ENCODE measurements around the gene SKP2.

SKP2 gene

GRCh38 chr5:36199620-36200019, 47.7 kb downstream of the SKP2 start:
- DNase-seq (ENCODE audit: low read depth in 2 of 2) = no peak

- no peak for DNase-seq (ENCODE audit: low read depth in 2 of 2)
These were observed 48.6 kb downstream of the SKP2 start for GRCh38 chr5:36200513-36200912.

GRCh38 chr5:36202521-36202961, 50.6 kb downstream of the SKP2 start:
- no peak for DNase-seq (ENCODE audit: low read depth in 2 of 2)

- no peak for DNase-seq (ENCODE audit: low read depth in 2 of 2)
These were observed 53.4 kb downstream of the SKP2 start for GRCh38 chr5:36205329-36205728.

- DNase-seq (ENCODE audit: low read depth in 2 of 2) = no peak
These were observed 55.0 kb downstream of the SKP2 start for GRCh38 chr5:36206913-36207312.

- DNase-seq (ENCODE audit: low read depth in 2 of 2) = no peak
These were observed 56.9 kb downstream of the SKP2 start for GRCh38 chr5:36208786-36209185.

- no peak for DNase-seq (ENCODE audit: low read depth in 2 of 2)
These were observed 57.8 kb downstream of the SKP2 start for GRCh38 chr5:36209664-36210063.

GRCh38 chr5:36214436-36214835, 62.5 kb downstream of the SKP2 start:
- DNase-seq (ENCODE audit: low read depth in 2 of 2) = no peak

- no peak for DNase-seq (ENCODE audit: low read depth in 2 of 2)
These were observed 64.0 kb downstream of the SKP2 start for GRCh38 chr5:36215910-36216309.

GRCh38 chr5:36217567-36217966, 65.7 kb downstream of the SKP2 start:
- no peak for DNase-seq (ENCODE audit: low read depth in 2 of 2)

- DNase-seq (ENCODE audit: low read depth in 2 of 2) = no peak
These were observed 66.1 kb downstream of the SKP2 start for GRCh38 chr5:36217988-36218387.

GRCh38 chr5:36222620-36223019, 70.7 kb downstream of the SKP2 start:
- no peak for DNase-seq (ENCODE audit: low read depth in 2 of 2)

- DNase-seq (ENCODE audit: low read depth in 2 of 2) = no peak
These were observed 75.1 kb downstream of the SKP2 start for GRCh38 chr5:36227046-36227445.

GRCh38 chr5:36228505-36228904, 76.6 kb downstream of the SKP2 start:
- no peak for DNase-seq (ENCODE audit: low read depth in 2 of 2)

- no peak for DNase-seq (ENCODE audit: low read depth in 2 of 2)
These were observed 78.4 kb downstream of the SKP2 start for GRCh38 chr5:36230151-36230790.

GRCh38 chr5:36232533-36232932, 80.6 kb downstream of the SKP2 start:
- DNase-seq (ENCODE audit: low read depth in 2 of 2) = no peak

All from activated CD8-positive, alpha-beta memory T cell treated with anti-CD3 and anti-CD28 coated beads for 4 hours (primary cell).